ENCODE data around the gene TMEM259.

DNA sequence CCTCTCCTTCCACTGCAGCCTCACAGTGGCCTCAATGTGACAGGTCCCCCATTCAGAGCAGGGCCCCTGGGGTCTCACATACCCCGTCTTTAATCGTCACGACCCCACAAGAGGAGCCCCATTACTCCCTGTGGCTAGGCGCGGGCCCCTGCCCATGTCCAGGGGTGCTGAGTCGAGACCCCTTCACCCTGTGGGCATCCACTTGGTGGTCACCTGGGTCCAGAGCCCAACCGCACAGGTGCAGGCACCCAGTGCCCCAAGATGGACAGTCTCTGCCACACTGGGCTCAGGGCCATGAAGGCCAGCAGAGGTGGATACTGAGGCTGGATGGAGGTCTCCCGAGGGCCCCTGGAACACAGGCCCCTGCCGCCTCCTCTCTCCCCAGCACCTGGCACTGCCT lies 3.0 kb downstream of the TMEM259 start:
- TF ChIP-seq, protein P1, sequence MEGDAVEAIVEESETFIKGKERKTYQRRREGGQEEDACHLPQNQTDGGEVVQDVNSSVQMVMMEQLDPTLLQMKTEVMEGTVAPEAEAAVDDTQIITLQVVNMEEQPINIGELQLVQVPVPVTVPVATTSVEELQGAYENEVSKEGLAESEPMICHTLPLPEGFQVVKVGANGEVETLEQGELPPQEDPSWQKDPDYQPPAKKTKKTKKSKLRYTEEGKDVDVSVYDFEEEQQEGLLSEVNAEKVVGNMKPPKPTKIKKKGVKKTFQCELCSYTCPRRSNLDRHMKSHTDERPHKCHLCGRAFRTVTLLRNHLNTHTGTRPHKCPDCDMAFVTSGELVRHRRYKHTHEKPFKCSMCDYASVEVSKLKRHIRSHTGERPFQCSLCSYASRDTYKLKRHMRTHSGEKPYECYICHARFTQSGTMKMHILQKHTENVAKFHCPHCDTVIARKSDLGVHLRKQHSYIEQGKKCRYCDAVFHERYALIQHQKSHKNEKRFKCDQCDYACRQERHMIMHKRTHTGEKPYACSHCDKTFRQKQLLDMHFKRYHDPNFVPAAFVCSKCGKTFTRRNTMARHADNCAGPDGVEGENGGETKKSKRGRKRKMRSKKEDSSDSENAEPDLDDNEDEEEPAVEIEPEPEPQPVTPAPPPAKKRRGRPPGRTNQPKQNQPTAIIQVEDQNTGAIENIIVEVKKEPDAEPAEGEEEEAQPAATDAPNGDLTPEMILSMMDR (IDR thresholded peaks at IDR 0.05) = no peak
- TF ChIP-seq EZH2phosphoT487 (IDR thresholded peaks at IDR 0.05) (no peak), EZH2 (IDR thresholded peaks at IDR 0.05) (no peak)

All from neural progenitor cell (in vitro differentiated cells).